ENCODE results near the gene DLL1.

Gene DLL1

DNA sequence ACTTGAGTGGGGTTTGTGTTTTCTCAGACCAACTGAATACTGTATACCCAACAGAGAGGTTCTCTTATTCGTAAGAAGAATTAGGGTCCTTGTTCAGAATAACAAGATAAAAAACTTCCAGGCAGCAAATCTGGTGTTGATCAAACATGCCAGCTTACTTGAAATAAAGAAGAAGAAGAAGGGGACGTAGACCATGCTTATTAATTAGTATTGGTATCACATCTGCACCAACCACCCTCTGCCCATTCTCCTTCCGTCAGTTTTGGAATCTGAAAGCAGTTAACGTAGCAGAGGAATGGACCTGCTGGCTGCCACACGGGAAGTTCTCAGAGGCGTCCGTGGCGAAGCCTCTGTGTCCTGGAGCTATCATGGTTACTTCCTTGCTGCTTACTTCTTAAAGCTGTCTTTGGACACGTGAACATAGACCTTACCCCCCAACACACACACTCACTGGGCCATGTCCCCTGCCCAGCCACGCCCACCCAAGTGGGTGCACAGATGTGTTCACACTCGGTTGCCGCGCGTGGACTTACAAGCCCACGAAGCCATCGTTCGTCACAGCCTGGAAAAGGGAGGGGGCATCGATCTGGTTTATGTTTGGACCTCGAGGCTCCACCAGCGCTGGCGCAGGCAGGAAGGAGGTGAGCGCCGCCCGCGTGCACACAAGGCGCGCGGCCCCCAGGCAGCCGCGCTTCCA is 4.1 kb upstream of the DLL1 start:
- no peak for DNase-seq (ENCODE audit: low read depth)

DNA sequence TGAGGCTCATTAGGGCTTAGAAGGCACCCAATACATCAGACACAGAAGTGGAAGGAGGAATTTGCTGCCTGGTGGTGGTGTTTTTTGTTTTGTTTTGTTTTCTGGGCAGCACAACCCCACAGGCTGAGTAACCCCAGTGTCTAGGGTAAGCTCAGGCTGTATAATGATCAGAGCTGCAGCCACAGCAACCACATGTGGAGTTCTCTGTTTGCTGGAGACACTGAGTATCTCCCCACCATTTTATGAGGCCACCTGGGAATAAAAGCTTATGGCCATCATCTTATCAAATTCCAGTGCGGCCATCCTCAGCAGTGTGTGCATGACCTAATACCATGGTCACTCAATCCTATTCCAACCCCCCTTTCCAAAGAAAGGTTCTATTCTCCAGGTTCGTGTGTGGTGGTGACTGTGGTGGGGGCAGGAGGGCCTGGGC is 3.4 kb upstream of the DLL1 start:
- no peak for DNase-seq (ENCODE audit: low read depth)

DNA sequence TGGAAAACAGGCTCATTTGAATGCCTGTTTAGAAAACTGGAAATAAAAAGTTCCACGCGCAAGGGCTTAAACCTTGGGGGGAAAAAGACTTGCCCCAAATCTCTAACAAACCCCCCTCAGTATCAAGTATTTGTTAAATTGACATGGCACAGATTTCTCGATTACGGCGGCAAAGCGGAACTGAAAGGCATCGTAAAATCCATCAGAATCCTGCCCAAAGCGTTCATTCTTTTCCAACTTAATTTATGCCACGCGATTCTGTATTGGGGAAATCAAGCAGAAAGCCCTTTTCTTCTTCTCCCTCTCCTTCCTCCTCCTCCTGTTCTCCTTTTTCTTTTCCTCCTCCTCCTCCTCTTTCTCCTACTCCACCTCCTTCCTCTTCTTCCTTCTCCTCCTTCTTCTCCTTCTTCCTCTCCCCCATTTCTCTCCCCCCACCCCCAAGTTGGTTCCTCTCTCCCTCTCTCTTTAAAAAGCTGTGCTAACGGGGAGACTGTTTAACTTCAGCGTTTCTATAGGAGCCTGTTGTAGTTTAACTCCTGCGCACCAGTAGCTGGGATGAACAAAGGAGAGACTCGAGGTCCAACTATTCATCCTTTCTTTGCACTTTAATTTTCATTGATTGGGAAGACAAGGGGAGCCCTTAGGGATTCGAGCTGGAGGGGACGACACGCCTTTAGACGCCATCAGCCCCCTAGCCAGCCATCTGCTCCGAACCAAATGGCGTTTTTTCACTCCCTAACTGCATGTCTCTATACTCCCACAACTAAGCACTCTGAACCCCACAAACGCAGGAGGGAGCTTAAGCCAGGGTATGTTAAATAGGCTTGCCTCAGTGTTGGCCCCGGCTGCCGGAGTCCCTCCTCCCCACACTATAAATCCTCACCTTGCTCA is 2.7 kb upstream of the DLL1 start:
- DNase-seq (ENCODE audit: low read depth): no peak

DNA sequence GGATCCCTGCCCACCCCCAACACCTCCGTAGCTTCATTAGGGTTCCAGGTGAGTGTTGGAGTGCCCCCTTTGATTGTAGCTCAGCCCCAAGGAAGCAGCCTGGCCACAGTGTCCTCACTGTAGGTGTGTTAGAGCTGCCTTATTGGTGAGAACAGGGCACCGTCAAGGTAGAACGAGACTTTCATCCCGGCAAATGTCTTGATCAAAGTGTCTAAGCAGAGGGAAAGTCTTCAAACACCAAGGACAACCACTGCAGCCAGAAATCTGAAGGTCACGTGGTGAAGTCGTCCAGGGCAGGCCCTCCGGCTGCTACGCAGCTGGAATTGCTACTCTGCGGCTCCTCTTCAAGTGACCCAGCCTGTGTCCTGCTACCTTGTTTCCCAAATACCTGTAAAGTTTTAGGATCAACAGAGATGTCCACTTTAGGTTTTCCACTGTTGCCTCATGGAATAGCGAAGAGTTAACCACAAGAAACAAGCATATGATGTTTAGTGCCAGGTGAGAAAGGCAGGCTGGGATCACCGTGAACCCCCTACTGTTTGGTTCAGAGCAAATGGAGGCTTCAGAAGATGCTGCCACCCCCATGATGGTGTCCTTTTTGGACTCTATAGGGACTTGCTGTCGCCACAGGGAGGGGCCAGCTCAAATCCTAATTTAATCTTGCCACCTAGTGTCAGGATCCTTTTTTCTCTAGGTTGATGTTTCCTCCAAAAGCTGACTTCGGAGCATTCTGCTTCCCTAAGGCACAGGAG is 1.7 kb upstream of the DLL1 start:
- DNase-seq (ENCODE audit: low read depth): no peak

DNA sequence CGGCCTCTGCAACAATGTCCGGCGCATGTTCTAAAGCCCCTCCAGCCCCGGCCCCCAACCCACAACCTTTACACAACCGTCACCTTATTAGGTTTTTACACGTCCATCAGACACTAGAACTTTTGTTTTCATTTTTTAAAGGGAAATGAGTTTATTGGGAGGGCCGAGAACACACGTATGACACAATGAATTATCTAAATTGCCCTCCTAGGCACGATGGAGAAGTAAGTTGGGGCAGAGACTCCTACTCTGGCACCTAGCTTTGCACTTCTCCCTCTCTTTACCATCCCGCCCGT is 1.2 kb upstream of the DLL1 start:
- DNase-seq (ENCODE audit: low read depth): no peak

DNA sequence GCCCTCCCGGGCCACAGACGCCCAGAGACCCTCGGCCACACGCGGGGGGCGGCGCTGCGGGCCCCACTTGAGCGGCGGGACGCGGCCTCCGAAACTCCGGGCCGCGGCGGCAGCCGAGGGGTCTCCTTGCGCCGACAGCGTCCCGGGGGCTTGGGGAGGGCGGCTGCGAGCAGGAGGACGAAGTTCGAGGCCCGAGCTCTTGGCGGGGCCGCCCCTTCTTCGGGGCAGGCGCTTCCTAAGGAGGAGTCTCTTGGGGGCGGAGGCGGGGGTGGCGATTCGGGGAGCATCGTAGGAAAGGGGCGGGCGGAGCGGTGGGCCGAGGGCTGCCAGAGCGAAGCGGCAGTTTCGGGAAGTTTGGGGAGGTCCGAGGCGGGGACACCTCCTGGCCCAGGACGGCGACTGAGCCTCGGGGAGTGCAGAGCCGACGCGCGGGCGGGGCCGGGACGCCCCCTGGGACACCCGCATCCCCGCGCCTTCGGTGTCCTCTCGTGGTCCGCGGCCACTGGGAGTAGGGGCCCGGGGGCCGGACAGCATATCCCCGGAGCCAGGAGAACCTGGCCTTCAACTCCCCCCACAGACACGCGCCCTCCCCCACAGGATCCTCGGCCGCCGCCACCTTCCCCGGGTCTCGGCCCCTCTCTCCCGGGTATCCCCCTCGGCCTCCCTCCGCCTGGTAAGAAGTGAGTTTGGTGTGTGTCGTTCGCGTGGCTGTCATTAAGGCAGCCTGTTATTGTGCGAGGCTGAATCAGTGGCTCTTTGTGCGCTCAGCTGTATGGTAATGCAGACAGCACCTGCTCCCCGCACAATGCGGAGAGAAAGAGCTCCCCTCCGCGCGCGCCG is 613 bp upstream of the DLL1 start:
- peak; percentile 38 for DNase-seq (ENCODE audit: low read depth)

DNA sequence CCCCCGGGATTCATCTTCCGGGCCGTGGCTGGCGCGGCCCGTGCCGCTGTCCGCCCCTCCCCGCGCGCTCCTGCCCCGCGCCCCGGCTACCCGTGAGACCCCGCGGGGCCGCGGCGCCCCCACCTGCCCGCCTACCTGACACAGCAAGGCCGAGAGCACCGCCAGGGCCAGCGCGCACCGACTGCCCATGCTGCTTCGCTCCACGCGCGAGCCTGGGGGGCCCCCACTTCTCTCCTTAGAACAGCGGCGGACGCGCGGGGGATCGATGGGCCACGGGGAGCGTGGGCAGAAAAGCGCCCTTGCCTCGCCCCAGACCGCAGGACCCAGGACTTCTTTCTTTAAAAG is 955 bp downstream of the DLL1 start:
- DNase-seq (ENCODE audit: low read depth): no peak

DNA sequence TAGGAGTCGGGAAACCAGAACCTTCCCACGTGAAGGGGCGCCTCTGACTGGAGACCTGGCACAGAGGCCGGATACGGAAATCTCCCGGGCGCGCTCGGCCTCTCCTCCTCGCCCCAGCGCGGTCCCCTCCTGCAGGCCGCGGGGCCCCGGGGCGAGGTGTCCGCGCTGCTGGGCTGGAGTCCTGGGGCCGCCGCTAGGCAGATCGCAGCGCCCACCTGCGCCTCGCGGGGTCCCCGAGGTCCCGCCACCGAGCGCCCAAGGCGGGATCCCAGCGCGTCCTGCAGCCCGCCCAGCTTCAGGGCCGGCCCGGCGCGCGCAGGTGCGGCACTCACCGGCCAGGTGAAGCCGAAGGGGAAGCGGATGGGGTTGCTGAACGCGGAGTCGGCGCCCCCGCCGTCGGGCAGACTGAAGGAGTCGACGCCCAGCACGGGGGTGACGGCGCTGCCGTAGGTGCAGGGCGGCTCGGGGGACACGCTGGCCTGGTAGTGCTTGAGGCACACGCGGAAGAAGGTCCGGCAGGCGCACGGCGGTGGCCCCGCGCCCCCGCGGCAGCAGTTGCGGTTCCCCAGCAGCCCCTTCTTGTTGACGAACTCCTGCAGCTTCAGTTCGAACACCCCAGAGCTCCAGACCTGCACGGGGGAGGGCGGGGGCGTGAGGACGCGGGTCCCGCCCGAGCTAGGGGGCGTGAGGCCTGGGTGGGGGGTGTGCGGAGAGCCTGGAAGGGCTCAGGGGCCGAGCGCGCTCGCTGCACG is 1.5 kb downstream of the DLL1 start:
- no peak for DNase-seq (ENCODE audit: low read depth)

DNA sequence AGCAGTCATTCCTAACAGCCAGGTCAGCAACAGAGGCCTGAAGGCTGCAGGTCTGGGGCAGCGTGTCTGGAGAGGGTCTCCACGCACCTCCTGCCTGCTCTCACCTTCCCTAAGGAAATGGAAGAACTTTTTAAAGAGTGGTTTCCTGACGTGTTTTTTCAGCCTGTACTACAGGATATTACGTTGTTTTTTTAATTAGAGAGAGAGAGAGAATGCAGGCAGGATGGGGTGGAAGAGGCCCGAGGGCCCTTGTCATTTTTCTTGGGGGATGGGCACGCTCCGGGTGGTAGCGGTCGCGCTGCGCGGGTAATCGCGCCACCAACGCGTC is 2.1 kb downstream of the DLL1 start:
- DNase-seq (ENCODE audit: low read depth): no peak

DNA sequence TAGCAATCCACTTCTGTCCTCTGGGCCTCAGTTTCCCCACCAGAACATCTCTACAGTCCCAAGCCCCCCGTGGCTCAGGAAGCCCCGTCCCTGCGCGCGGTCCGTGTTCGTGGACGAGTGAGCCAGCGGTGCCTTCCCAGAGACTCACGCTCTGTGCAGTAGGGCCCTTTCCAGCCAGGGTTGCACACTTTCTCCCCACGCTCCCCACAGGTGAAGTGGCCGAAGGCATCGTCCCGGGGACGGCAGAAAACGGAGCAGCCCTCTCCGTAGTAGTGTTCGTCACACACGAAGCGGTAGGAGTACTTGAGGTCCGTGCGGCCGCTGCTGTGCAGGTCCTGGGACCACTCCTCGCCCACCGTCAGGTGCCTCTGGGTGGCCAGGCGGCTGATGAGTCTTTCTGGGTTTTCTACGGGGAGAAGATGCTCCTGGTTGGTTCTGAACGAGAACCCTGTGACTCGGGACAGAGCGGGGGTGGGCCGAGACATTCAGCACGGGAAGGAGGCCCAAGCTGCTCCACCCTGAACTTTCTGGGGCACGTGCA is 2.7 kb downstream of the DLL1 start:
- no peak for DNase-seq (ENCODE audit: low read depth)

DNA sequence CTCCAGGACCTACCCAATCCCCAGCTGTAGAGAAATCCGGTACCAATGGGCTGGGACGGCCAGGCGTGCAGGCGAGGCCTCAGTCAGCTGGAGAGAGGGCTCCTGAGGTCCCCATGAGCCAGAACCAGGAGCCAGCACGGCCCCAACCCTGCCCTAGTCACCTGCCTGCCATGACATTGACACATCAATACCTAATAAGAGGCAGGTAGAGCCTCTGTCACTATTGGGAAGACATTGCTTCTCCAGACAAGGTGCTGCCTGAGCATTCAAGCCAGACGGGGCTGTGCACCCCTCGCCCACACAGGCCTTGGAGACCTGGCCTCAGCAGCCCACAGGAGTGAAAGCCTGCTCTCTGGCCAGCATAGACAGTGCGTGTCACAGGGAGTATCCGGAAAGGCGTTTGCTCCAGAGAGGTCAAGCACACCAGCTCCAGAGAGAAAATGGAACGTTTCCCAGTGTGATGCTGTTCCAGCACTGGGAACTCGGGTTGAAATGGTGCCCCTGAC is 3.5 kb downstream of the DLL1 start:
- no peak for DNase-seq (ENCODE audit: low read depth)

DNA sequence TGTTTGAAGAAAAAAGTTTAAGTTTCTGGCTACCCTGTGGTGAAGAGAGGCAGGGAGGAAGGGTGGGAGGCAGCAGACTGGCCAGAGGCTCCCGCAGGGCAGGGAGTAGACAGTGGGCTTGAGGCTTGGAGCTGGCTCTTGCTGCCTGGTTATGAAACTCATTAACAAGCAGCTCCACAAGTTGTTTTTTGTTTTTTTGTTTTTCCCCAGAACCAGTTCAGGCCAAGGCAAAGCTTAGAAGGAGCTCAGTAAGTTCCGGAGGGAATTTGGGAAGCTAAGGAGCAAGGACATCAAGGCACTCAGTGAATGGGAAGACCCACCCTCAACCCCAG is 4.0 kb downstream of the DLL1 start:
- DNase-seq (ENCODE audit: low read depth): no peak

DNA sequence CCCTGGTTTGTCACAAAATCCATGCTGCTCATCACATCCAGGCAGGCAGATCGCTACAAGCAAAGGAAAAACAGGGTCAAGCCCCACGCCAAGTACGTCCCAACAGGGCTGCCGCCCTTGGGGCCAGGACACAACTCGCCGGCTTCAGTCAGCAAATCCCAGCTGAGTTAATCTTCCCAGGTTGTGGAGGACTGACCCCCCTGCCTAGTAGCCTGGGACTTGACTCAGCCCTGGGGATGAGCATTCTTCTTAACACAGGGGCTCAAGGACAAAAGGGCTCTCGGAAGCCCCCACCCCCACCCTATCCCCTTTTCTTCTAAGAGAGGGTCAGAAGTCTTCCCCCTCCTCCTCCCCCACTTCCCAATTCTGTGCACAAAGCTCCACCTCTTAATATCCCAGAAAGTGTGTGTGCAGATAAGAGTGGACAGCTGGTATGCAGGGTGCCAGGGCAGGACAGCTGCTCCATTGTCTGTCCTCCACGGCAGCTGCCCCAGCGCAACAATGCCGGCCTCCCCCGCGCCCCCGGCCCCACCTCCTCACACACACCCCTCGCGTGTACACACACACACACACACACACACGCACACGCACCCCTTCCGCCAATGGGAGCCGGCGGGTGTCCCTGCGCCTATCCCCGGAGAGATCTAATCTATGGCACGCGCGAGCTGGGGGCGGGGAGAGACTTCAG is 4.5 kb downstream of the DLL1 start:
- DNase-seq (ENCODE audit: low read depth): no peak

DNA sequence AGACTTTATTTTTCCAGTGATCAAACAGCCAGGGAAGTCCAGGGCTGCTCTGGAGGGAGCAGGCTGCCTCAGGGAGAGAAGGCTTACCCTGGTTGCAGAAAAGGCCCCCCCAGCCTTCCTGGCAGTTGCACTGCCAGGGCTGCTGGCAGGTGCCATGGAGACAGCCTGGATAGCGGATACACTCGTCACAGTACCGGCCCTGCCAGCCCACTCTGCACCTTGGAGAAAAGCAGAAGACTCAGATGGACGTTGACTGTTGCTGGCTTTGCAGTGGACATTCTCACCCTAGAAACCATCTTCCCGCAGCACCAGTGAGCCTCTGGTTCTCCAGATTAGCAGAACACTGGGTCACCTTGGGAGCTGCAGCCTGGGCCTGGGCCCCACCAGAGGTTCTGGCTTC is 5.4 kb downstream of the DLL1 start:
- DNase-seq (ENCODE audit: low read depth): no peak

DNA sequence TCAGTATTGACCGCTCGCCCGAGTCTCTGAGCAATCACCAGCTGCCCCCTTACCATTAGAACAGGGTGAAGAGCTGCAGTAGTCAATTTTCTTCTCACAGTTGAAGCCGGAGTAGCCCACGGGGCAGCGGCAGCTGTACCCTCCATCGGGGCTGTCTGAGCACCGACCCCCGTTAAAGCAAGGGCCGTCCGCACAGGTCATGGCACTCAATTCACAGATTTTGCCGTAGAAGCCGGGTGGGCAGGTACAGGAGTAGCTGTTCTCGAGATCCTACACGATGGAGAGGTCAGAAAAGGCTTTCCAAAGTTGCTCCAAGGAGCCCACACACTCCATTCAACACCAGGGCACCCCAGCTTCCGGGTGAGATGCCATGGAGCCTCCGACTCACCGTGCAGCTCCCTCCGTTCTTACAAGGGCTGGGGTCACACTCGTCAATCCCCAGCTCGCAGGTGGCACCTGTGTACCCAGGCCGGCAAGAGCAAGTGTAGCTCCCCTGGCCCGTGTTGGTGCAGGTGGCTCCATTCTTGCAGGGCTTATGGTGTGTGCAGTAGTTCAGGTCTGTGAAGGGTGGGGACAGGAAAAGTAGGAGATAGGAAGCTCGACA is 5.9 kb downstream of the DLL1 start:
- DNase-seq (ENCODE audit: low read depth): no peak

DNA sequence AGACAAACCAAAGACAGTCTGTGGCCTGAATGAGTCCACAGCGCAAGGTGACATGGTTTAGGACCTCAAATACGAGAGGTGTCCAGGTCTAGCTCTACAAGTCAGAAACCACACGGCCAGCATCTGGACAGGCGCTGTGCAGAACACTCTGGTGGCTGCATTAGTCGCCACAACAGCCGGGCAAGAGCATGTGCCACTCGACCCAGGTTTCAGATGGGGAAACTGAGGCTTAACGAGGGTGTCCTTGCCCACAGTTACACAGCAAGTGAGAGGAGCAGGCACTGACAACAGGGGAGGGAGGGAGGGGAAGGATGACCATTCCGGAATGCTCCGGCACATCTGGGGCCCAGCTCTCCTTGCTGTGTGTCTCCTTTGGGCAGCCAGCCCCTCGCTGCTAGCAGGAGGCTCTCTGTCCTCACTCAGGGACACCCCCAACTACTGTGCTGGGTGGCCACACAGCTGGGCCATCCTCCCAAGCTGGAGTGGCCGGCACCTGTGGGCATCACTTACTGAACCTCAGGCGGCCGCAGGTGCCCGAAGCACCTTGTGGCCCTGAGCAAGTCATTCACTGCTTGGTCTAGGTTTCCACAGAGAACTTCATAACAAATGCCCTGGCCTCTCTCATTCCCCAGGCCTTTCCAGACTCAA is 6.6 kb downstream of the DLL1 start:
- DNase-seq (ENCODE audit: low read depth): no peak

DNA sequence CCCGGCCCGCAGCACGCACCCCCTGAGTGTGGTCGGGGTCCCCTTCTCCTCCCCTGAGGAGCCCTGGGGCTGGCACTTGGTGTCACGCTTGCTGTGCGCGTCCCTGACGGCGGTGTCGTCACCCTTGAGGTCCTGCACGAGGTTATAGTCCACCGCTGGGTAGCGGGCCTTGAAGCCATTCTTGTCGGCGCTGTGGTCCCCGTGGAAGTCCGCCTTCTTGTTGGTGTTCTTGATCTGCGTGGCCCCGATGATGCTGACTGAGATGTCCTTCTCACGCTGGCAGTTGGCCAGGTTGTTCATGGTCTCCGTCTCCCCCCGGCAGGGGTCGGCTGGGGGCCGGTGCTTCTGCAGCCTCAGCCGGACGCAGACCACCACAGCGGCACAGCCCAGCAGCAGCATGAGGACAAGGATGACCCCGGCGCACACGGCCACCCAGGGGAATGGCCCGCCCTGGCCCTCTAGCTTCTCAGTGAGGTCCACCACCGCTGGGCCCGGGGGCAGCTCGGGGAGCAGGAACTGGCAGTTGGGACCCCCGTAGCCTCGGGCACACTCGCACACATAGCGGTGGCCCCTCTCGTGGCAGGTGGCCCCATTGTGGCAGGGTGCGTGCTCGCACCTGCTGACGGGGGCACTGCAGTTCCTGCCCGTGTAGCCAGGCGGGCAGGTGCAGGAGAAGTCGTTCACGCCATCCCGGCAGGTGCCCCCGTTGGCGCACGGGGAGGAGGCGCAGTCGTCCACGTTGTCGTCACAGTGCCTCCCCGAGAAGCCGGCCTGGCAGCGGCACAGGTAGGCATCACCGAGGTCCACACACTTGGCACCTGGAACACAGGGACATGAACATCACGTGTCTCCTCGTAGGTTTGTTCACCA is 7.4 kb downstream of the DLL1 start:
- DNase-seq (ENCODE audit: low read depth): no peak

DNA sequence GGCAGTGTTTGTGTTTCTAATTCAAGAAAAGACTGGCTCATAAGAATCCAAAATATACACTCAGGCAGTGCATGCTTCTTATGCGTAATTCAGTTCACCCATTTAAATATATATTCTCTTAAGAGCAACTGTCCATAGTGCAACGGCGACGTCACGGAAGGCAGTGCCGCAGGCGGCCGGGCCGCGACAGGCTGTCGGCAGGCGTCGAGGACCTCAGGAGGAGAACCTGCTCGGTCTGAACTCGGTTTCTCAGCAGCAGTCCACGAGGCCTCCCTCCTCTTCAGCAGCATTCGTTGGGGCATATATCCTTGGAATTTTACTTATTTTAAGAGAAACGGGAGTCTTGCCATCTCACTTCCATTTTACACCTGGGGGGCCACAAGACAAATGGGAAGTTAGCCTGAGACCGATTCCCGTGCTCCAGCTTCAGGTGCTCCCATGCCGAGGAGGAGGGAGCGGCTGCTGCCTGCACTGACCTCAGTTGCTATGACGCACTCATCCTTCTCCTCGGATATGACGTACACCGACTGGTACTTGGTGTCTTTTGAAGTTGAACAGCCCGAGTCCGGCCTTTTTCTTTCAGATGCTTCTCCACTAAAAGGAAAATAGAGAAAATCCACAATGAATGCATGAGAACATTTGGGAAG is 8.2 kb downstream of the DLL1 start:
- no peak for DNase-seq (ENCODE audit: low read depth)

All from activated T-cell treated with anti-CD3 and anti-CD28 coated beads for 1 hour (primary cell).